Neural progenitor cell (in vitro differentiated cells): ENCODE results near the gene ZNF385C.

ENCODE experiments used
- CTCF ChIP-seq: fragments of 200-600 bp; sonication (generic); IDR thresholded peaks from 2 replicates; pipeline ENCODE4 v1.5.1; 2017; ENCODE audit warnings: antibody characterized with exemption, mild to moderate bottlenecking
- EZH2 ChIP-seq: fragments of 200-600 bp; sonication (generic); IDR thresholded peaks from 2 replicates; pipeline ENCODE4 v1.6.1; 2017; ENCODE audit warnings: antibody characterized with exemption, mild to moderate bottlenecking, moderate library complexity
- EZH2phosphoT487 ChIP-seq: fragments of 200-600 bp; sonication (generic); IDR thresholded peaks from 2 replicates; pipeline ENCODE4 v1.6.1; 2017; ENCODE audit warnings: antibody characterized with exemption

- TF ChIP-seq CTCF (no peak), EZH2 (no peak), EZH2phosphoT487 (no peak)
Measured at GRCh38 chr17:42107597-42108576, 9.6 kb upstream of the ZNF385C start.
